Mucosa of stomach (tissue), 1 donor: ENCODE results near the gene ANO4.

ENCODE experiments used
- H3K27me3 ChIP-seq: one replicate; pipeline ENCODE4 v1.7.0; 2013; ENCODE audit warnings: mild to moderate bottlenecking, low read length; ENCODE audit not compliant: control insufficient read depth, insufficient read depth
- H3K36me3 ChIP-seq: one replicate; pipeline ENCODE4 v1.7.0; 2013; ENCODE audit warnings: low read length; ENCODE audit not compliant: control insufficient read depth, insufficient read depth
- H3K4me1 ChIP-seq: one replicate; pipeline ENCODE4 v1.7.0; 2013; ENCODE audit warnings: mild to moderate bottlenecking, low read length; ENCODE audit not compliant: control insufficient read depth, insufficient read depth
- H3K4me3 ChIP-seq: one replicate; pipeline ENCODE4 v1.7.0; 2013; ENCODE audit warnings: low read length
- H3K9ac ChIP-seq: one replicate; pipeline ENCODE4 v1.7.0; 2013; ENCODE audit warnings: mild to moderate bottlenecking, low read length, moderate library complexity
- H3K9me3 ChIP-seq: one replicate; pipeline ENCODE4 v1.7.0; 2013; ENCODE audit warnings: mild to moderate bottlenecking, low read length, moderate library complexity; ENCODE audit not compliant: control insufficient read depth
- donor health status: Pancreatic carcinoma.

Gene ANO4

GRCh38 chr12:101004898-101005297, 210.3 kb downstream of the ANO4 start:
- no peaks in the 10 kb centered on the region for H3K27me3 ChIP-seq
- H3K9ac ChIP-seq, result no peak overlapping the region
- no peak overlapping the region for H3K4me3 ChIP-seq
- peaks cover 5% of the 10 kb centered on the region for H3K9me3 ChIP-seq
- no peaks in the 10 kb centered on the region for H3K36me3 ChIP-seq
- H3K4me1 ChIP-seq, result no peaks in the 10 kb centered on the region

- Histone ChIP-seq H3K36me3 (no peaks in the 10 kb centered on the region), H3K4me3 (no peak overlapping the region), H3K4me1 (peaks cover 1% of the 10 kb centered on the region), H3K9ac (no peak overlapping the region), H3K27me3 (no peaks in the 10 kb centered on the region), H3K9me3 (peaks cover 5% of the 10 kb centered on the region)
Measured at GRCh38 chr12:101009274-101009673, 214.7 kb downstream of the ANO4 start.

- H3K27me3 ChIP-seq, result no peaks in the 10 kb centered on the region
- H3K9me3 ChIP-seq, result peaks cover 5% of the 10 kb centered on the region
- H3K9ac ChIP-seq, result no peak overlapping the region
- H3K4me3 ChIP-seq, result no peak overlapping the region
- H3K4me1 ChIP-seq, result peaks cover 3% of the 10 kb centered on the region
- no peaks in the 10 kb centered on the region for H3K36me3 ChIP-seq
Measured at GRCh38 chr12:101010896-101011295, 216.3 kb downstream of the ANO4 start.

- no peak overlapping the region for H3K4me3 ChIP-seq
- no peak overlapping the region for H3K9ac ChIP-seq
- peaks cover 4% of the 10 kb centered on the region for H3K9me3 ChIP-seq
- peaks cover 3% of the 10 kb centered on the region for H3K4me1 ChIP-seq
- H3K27me3 ChIP-seq, result no peaks in the 10 kb centered on the region
- H3K36me3 ChIP-seq, result no peaks in the 10 kb centered on the region
Measured at GRCh38 chr12:101013993-101014392, 219.4 kb downstream of the ANO4 start.

GRCh38 chr12:101015044-101015443, 220.5 kb downstream of the ANO4 start:
- Histone ChIP-seq H3K9ac (no peak overlapping the region), H3K9me3 (no peaks in the 10 kb centered on the region), H3K4me1 (peaks cover 3% of the 10 kb centered on the region), H3K36me3 (no peaks in the 10 kb centered on the region), H3K4me3 (no peak overlapping the region), H3K27me3 (no peaks in the 10 kb centered on the region)

GRCh38 chr12:101018540-101018939, 224.0 kb downstream of the ANO4 start:
- H3K4me3 ChIP-seq, result no peak overlapping the region
- no peak overlapping the region for H3K9ac ChIP-seq
- peaks cover 3% of the 10 kb centered on the region for H3K4me1 ChIP-seq
- H3K9me3 ChIP-seq, result no peaks in the 10 kb centered on the region
- H3K36me3 ChIP-seq, result no peaks in the 10 kb centered on the region
- no peaks in the 10 kb centered on the region for H3K27me3 ChIP-seq

GRCh38 chr12:101019201-101019600, 224.6 kb downstream of the ANO4 start:
- Histone ChIP-seq H3K4me1 (peaks cover 3% of the 10 kb centered on the region), H3K27me3 (no peaks in the 10 kb centered on the region), H3K9ac (no peak overlapping the region), H3K36me3 (no peaks in the 10 kb centered on the region), H3K4me3 (no peak overlapping the region), H3K9me3 (no peaks in the 10 kb centered on the region)

- Histone ChIP-seq H3K9me3 (no peaks in the 10 kb centered on the region), H3K27me3 (no peaks in the 10 kb centered on the region), H3K4me3 (no peak overlapping the region), H3K36me3 (no peaks in the 10 kb centered on the region), H3K4me1 (no peaks in the 10 kb centered on the region), H3K9ac (no peak overlapping the region)
Measured at GRCh38 chr12:101019667-101020066, 225.1 kb downstream of the ANO4 start.

GRCh38 chr12:101021442-101021841, 226.9 kb downstream of the ANO4 start:
- Histone ChIP-seq H3K36me3 (no peaks in the 10 kb centered on the region), H3K4me1 (no peaks in the 10 kb centered on the region), H3K27me3 (no peaks in the 10 kb centered on the region), H3K4me3 (no peak overlapping the region), H3K9ac (no peak overlapping the region), H3K9me3 (no peaks in the 10 kb centered on the region)

GRCh38 chr12:101021911-101022388, 227.4 kb downstream of the ANO4 start:
- Histone ChIP-seq H3K9me3 (no peaks in the 10 kb centered on the region), H3K36me3 (no peaks in the 10 kb centered on the region), H3K9ac (no peak overlapping the region), H3K4me1 (no peaks in the 10 kb centered on the region), H3K27me3 (no peaks in the 10 kb centered on the region), H3K4me3 (no peak overlapping the region)

- Histone ChIP-seq H3K36me3 (no peaks in the 10 kb centered on the region), H3K27me3 (no peaks in the 10 kb centered on the region), H3K9ac (no peak overlapping the region), H3K4me1 (no peaks in the 10 kb centered on the region), H3K9me3 (no peaks in the 10 kb centered on the region), H3K4me3 (no peak overlapping the region)
Measured at GRCh38 chr12:101027200-101027599, 232.6 kb downstream of the ANO4 start.

GRCh38 chr12:101027816-101028215, 233.2 kb downstream of the ANO4 start:
- no peak overlapping the region for H3K4me3 ChIP-seq
- H3K9me3 ChIP-seq, result no peaks in the 10 kb centered on the region
- H3K9ac ChIP-seq, result no peak overlapping the region
- no peaks in the 10 kb centered on the region for H3K4me1 ChIP-seq
- no peaks in the 10 kb centered on the region for H3K27me3 ChIP-seq
- no peaks in the 10 kb centered on the region for H3K36me3 ChIP-seq

GRCh38 chr12:101038289-101038871, 243.8 kb downstream of the ANO4 start:
- no peak overlapping the region for H3K9ac ChIP-seq
- no peaks in the 10 kb centered on the region for H3K9me3 ChIP-seq
- H3K36me3 ChIP-seq, result no peaks in the 10 kb centered on the region
- H3K27me3 ChIP-seq, result no peaks in the 10 kb centered on the region
- no peaks in the 10 kb centered on the region for H3K4me1 ChIP-seq
- no peak overlapping the region for H3K4me3 ChIP-seq
